OCI-LY7 (cell line): ENCODE data around the gene AURKB. TPM values are rescaled to one million over a fixed set of nuclear protein-coding genes. Genes with fewer than 3 reads are reported as not detected.

Experiments
- BruUV-seq: library from RNA; stranded (reverse); fragments of 400-500 nt; replicated peaks from 2 replicates; lab custom pipeline; 2021; lab: Mats Ljungman, UMichigan
- CTCF ChIA-PET: fragments of 300-600 bp; sonication (Branson Sonifier 250); formaldehyde crosslinking; loops from one replicate; lab custom pipeline; 2022; ENCODE audit warnings: antibody characterized with exemption; ENCODE audit not compliant: unreplicated experiment; lab: Charles Lee
- POLR2A ChIA-PET: fragments of 300-600 bp; sonication (Branson Sonifier 250); formaldehyde crosslinking; loops from one replicate; lab custom pipeline; 2022; ENCODE audit warnings: antibody characterized with exemption; lab: Charles Lee
- DNase-seq: peaks from one replicate; pipeline ENCODE4 v3.0.0-alpha.2; 2015; ENCODE audit warnings: low spot score
- H2AFZ ChIP-seq: fragments of 200-600 bp; sonication (generic), shearing (Covaris generic); 2 replicates; pipeline ENCODE4 v1.6.1; 2014; ENCODE audit warnings: mild to moderate bottlenecking, antibody characterized with exemption, low read length, moderate library complexity
- H3K27ac ChIP-seq: fragments of 200-600 bp; sonication (generic); 2 replicates; pipeline ENCODE4 v1.5.1; 2014; ENCODE audit warnings: mixed run types, low read depth, mild to moderate bottlenecking, moderate library complexity, low read length, inconsistent platforms; ENCODE audit not compliant: poor library complexity, severe bottlenecking
- H3K36me3 ChIP-seq: fragments of 200-600 bp; sonication (generic); 2 replicates; pipeline ENCODE4 v1.6.1; 2014; ENCODE audit warnings: mild to moderate bottlenecking, antibody characterized with exemption, low read length, moderate library complexity, mixed read lengths; ENCODE audit not compliant: insufficient read depth
- H3K4me1 ChIP-seq: fragments of 200-600 bp; sonication (generic); 2 replicates; pipeline ENCODE4 v1.5.1; 2014; ENCODE audit warnings: mild to moderate bottlenecking, low read length; ENCODE audit not compliant: insufficient read depth, poor library complexity, severe bottlenecking
- H3K4me2 ChIP-seq: fragments of 200-600 bp; sonication (generic); 2 replicates; pipeline ENCODE4 v1.6.1; 2014; ENCODE audit warnings: mild to moderate bottlenecking, low read length
- H3K4me3 ChIP-seq: fragments of 200-600 bp; sonication (generic); 2 replicates; pipeline ENCODE4 v1.5.1; 2014; ENCODE audit warnings: mild to moderate bottlenecking, low read depth, low read length; ENCODE audit not compliant: poor library complexity, severe bottlenecking
- H3K79me2 ChIP-seq: fragments of 200-600 bp; sonication (generic); 2 replicates; pipeline ENCODE4 v1.6.1; 2016; ENCODE audit warnings: low read depth, mild to moderate bottlenecking, low read length, moderate library complexity, mixed read lengths; ENCODE audit not compliant: insufficient read depth
- H3K9me2 ChIP-seq: fragments of 200-600 bp; sonication (generic); 2 replicates; pipeline ENCODE4 v1.6.1; 2016; ENCODE audit warnings: mild to moderate bottlenecking, low read length, mixed read lengths; ENCODE audit not compliant: insufficient read depth
- H3K9me3 ChIP-seq: fragments of 200-600 bp; sonication (generic); 2 replicates; pipeline ENCODE4 v1.6.1; 2014; ENCODE audit warnings: mild to moderate bottlenecking, mixed run types, low read length, mixed read lengths
- H4K20me1 ChIP-seq: fragments of 200-600 bp; sonication (generic); 2 replicates; pipeline ENCODE4 v1.6.1; 2014; ENCODE audit warnings: mild to moderate bottlenecking, antibody characterized with exemption, low read length, moderate library complexity, mixed read lengths; ENCODE audit not compliant: insufficient read depth
- EZH2phosphoT487 ChIP-seq: fragments of 200-600 bp; sonication (generic); IDR thresholded peaks from 2 replicates; pipeline ENCODE4 v1.6.1; 2018; ENCODE audit warnings: low read depth, borderline replicate concordance, mild to moderate bottlenecking, mixed run types, antibody characterized with exemption, low read length, moderate library complexity, mixed read lengths
- intact Hi-C: fragments of 100-400 bp; cut with micrococcal nuclease; formaldehyde crosslinking; loops from one replicate; pipeline ENCODE4 v1.10.0; 2022; ENCODE audit not compliant: unreplicated experiment
- total RNA-seq, 2 experiments: library from RNA; depleted of rRNA in 1 of 2; stranded (reverse); fragments of >200 nt in 1 of 2; shearing (Covaris generic) in 1 of 2; gene quantifications; 2 replicates each; pipeline ENCODE4 v1.2.3, GENCODE V29; 2014 to 2022
- TF ChIP-seq, protein P1 (sequence below): fragments of 200-600 bp; sonication (generic); conservative IDR thresholded peaks from 2 replicates; pipeline ENCODE4 v1.5.1; 2014; ENCODE audit warnings: mild to moderate bottlenecking, antibody characterized with exemption, low read length, moderate library complexity, mixed read lengths

The AURKB gene
- total RNA-seq, 2 experiments from 2014 or later, result 283 to 310 TPM

DNA sequence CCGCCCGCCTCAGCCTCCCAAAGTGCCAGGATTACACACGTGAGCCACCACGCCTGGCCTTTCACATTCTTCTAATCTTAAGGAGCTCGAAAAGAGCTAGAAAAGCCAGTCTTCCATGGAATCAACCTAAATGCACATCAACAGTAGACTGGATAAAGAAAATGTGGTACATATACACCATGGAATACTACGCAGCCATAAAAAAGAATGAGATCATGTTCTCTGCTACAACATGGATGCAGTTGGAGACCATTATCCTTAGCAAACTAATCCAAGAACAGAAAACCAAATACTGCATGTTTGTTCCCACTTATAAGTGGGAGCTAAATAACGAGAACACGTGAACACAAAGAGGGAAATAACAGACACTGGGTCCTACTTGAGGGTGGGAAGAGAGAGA, 34.4 kb upstream of the AURKB start:
- Histone ChIP-seq H3K27ac (no peak overlapping the region), H4K20me1 (no peaks in the 10 kb centered on the region), H3K4me1 (peaks cover 34% of the 10 kb centered on the region), H3K79me2 (peaks cover 45% of the 10 kb centered on the region), H3K9me3 (no peaks in the 10 kb centered on the region), H2AFZ (no peak overlapping the region), H3K9me2 (no peaks in the 10 kb centered on the region), H3K4me2 (no peak overlapping the region), H3K36me3 (peaks cover 54% of the 10 kb centered on the region), H3K4me3 (no peak overlapping the region)
- ChIA-PET POLR2A (interaction anchor here (0.8 to 1.0 kb wide), 5 partner anchors 8 to 54 kb away, joined by 3 read pairs; partner anchors contain the start of gene AURKB), CTCF (no interaction called here)
- intact Hi-C loops, result loop anchor here (5.0 kb wide), 2 partner anchors 32 to 138 kb away; partner anchors contain the start of genes AURKB and RPL26
- TF ChIP-seq, protein P1, sequence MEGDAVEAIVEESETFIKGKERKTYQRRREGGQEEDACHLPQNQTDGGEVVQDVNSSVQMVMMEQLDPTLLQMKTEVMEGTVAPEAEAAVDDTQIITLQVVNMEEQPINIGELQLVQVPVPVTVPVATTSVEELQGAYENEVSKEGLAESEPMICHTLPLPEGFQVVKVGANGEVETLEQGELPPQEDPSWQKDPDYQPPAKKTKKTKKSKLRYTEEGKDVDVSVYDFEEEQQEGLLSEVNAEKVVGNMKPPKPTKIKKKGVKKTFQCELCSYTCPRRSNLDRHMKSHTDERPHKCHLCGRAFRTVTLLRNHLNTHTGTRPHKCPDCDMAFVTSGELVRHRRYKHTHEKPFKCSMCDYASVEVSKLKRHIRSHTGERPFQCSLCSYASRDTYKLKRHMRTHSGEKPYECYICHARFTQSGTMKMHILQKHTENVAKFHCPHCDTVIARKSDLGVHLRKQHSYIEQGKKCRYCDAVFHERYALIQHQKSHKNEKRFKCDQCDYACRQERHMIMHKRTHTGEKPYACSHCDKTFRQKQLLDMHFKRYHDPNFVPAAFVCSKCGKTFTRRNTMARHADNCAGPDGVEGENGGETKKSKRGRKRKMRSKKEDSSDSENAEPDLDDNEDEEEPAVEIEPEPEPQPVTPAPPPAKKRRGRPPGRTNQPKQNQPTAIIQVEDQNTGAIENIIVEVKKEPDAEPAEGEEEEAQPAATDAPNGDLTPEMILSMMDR, result no peak
- TF ChIP-seq EZH2phosphoT487, result no peak
- no peak for DNase-seq
- BruUV-seq, result no TSS peak

DNA sequence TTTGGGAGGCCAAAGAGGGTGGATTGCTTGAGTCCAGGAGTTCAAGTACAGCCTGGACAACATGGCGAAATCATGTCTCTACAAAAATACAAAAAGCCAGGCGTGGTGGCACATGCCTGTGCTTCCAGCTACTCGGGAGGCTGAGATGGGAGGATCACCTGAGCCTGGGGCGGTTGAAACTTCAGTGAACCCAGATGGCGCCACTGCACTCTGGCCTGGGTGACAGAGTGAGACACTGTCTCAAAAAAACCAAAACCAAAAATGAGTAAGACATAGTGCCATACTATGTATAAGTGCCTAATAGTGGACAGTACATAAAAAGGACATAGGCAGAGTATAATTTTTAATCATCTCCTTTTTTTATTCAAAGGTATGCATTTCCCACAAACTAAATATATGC, 33.5 kb upstream of the AURKB start:
- no peak overlapping the region for H2AFZ ChIP-seq
- no peak overlapping the region for H3K4me2 ChIP-seq
- peak overlapping the region; percentile 27 for H3K27ac ChIP-seq
- no peak for TF ChIP-seq EZH2phosphoT487
- TF ChIP-seq, protein P1, result peak; percentile 54; the same call in 1 of the 2 replicates
- DNase-seq, result no peak
- peaks cover 34% of the 10 kb centered on the region for H3K4me1 ChIP-seq
- H3K36me3 ChIP-seq, result peaks cover 62% of the 10 kb centered on the region
- intact Hi-C loops, result no loop called here
- POLR2A ChIA-PET, result interaction anchor here (0.8 to 1.0 kb wide), 5 partner anchors 9 to 53 kb away, joined by 3 read pairs; partner anchors contain the start of gene AURKB
- no peaks in the 10 kb centered on the region for H3K9me2 ChIP-seq
- BruUV-seq, result no TSS peak
- no peak overlapping the region for H3K4me3 ChIP-seq
- CTCF ChIA-PET, result no interaction called here
- H3K9me3 ChIP-seq, result no peaks in the 10 kb centered on the region
- H4K20me1 ChIP-seq, result no peaks in the 10 kb centered on the region
- peaks cover 38% of the 10 kb centered on the region for H3K79me2 ChIP-seq

DNA sequence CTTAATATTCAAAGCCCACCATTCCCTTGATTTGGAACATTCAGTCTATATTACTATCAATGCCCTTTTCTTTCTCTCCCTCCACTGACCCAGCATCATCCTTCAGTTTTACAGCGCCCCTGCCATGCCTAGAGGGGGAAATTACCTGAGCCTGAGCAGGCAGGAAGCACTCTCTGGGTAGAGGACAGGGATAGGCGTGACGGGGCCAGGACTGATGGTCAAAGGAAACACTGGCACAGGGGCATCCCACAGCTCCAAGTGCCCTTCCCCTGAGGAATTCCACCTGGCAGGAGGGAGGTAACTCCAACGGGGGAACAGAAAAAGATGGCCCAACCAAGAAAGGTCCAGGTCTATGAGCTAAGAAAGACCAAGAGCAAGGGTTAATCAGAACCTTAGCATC, 27.5 kb upstream of the AURKB start:
- BruUV-seq, result no TSS peak

More for the DNA sequence above, 27.5 kb upstream of the AURKB start:
- TF ChIP-seq, protein P1, result no peak
- no peak for TF ChIP-seq EZH2phosphoT487
- intact Hi-C loops, result no loop called here
- H3K9me3 ChIP-seq, result no peaks in the 10 kb centered on the region
- peaks cover 92% of the 10 kb centered on the region for H3K36me3 ChIP-seq
- DNase-seq, result no peak
- peaks cover 4% of the 10 kb centered on the region; the same call in 1 of the 2 replicates for H3K79me2 ChIP-seq
- H3K4me1 ChIP-seq, result no peaks in the 10 kb centered on the region
- H3K27ac ChIP-seq, result no peak overlapping the region
- no peak overlapping the region for H3K4me2 ChIP-seq
- H3K4me3 ChIP-seq, result no peak overlapping the region
- POLR2A ChIA-PET, result interaction anchor here (1.0 to 1.6 kb wide), 2 partner anchors 9 to 27 kb away, joined by 5 to 7 read pairs; partner anchors contain the start of gene AURKB
- no peak overlapping the region for H2AFZ ChIP-seq
- H3K9me2 ChIP-seq, result no peaks in the 10 kb centered on the region
- no peaks in the 10 kb centered on the region for H4K20me1 ChIP-seq
- CTCF ChIA-PET, result no interaction called here
